Adrenal gland (tissue), 12 donors: ENCODE data around the gene SCFD2. TPM values are rescaled to one million over a fixed set of nuclear protein-coding genes. Genes with fewer than 3 reads are reported as not detected.

Experiments
- DNase-seq, 7 donors: peaks; one replicate each; pipeline ENCODE4 v3.0.0-alpha.2; 2019 to 2020
- H3K27ac ChIP-seq, 5 donors: fragments of 200-600 bp; sonication (generic) in 4 of 5; 1 replicate in 3 of 5; 2 replicates in 2 of 5; pipeline versions ENCODE4 v1.5.1 to v1.8.0; 2016 to 2020; ENCODE audit warnings: mild to moderate bottlenecking in 1 of 5
- H3K27me3 ChIP-seq: fragments of 200-600 bp; 2 replicates; pipeline ENCODE4 v1.8.0; 2021
- H3K36me3 ChIP-seq, 2 donors: fragments of 200-600 bp; replicated peaks in 1 of 2; 1 replicate in 1 of 2; 2 replicates in 1 of 2; pipeline versions ENCODE4 v1.5.1 to v1.8.0; 2018 to 2022
- H3K4me1 ChIP-seq, 2 donors: fragments of 200-600 bp; replicated peaks in 1 of 2; 1 replicate in 1 of 2; 2 replicates in 1 of 2; pipeline versions ENCODE4 v1.5.1 to v1.8.0; 2018 to 2021
- H3K4me3 ChIP-seq, 4 donors: fragments of 200-600 bp; sonication (generic) in 3 of 4; one replicate each; pipeline ENCODE4 v1.5.1; 2016 to 2018
- H3K9me3 ChIP-seq, 3 donors: fragments of 200-600 bp; sonication (generic) in 1 of 3; replicated peaks in 1 of 3; 1 replicate in 2 of 3; 2 replicates in 1 of 3; pipeline versions ENCODE4 v1.5.1 to v1.8.0; 2016 to 2021
- CTCF ChIP-seq, 6 experiments: fragments of 450-650 bp in 4 of 6; fragments of 200-600 bp in 2 of 6; sonication (generic) in 1 of 6; IDR thresholded peaks; 1 replicate in 5 of 6; 2 replicates in 1 of 6; pipeline versions ENCODE4 v1.5.1 to v1.8.0; 2016 to 2021; ENCODE audit warnings: antibody characterized with exemption in 6 of 6, mild to moderate bottlenecking in 2 of 6, moderate library complexity in 1 of 6
- POLR2A ChIP-seq, 2 donors: fragments of 450-650 bp; IDR thresholded peaks; one replicate each; pipeline ENCODE4 v1.6.1; 2017; ENCODE audit warnings: antibody characterized with exemption in 2 of 2, mild to moderate bottlenecking in 2 of 2, moderate library complexity in 1 of 2
- WGBS, 4 donors: extraction: QIAGEN DNeasy Blood & Tissue Kit in 2 of 4; methylation state at CpG; one replicate each; pipeline versions ENCODE4 v1.1.5 to v1.1.7; 2013 to 2017; 5-methylcytosine and 5-hydroxymethylcytosine counted together
- intact Hi-C, 2 donors: fragments of 100-400 bp; cut with DNase I; formaldehyde crosslinking; loops; one replicate each; pipeline versions ENCODE4 v1.14.1 to v1.15.0; 2022 to 2023
- polyA plus RNA-seq, 3 donors: library from polyadenylated mRNA; stranded (reverse); fragments of 200-250 nt in 2 of 3; fragments of 350-450 nt in 1 of 3; fragmentation: Illumina TruSeq in 1 of 3; extraction: RNeasy Lipid Tissue Mini Kit (QIAGEN cat#74804) in 1 of 3; gene quantifications; one replicate each; pipeline ENCODE4 v1.2.3, GENCODE V29; 2013 to 2014
- total RNA-seq, 9 donors: library from RNA; depleted of rRNA in 4 of 9; stranded (reverse); fragments of >200 nt in 4 of 9; fragments of 120-200 nt in 1 of 9; fragmentation: NEBNext Ultra II Directional in 1 of 9; extraction: Animal tissue kit (Norgen Biotek cat#: 25700) in 1 of 9; gene quantifications; one replicate each; pipeline versions ENCODE4 v1.1.0 to v1.2.4, GENCODE V29; 2013 to 2023
- donor health status: healthy with polysubstance abuse.
- donor health status: Bipolar disorder and iron deficiency.
- donor health status: DM: yes; HTN: yes; CAD: no.
- donor health status: DM: no; HTN: no; CAD: no.
- donor health status: DM: no; HTN: no; CAD: no.
- donor health status: DM: yes; HTN: yes; CAD: no.

The SCFD2 gene
- total and polyA plus RNA-seq, 12 donors, result 5.2 to 34.9 (median 23.4) TPM

- Histone ChIP-seq H3K36me3 (no peaks in the 10 kb centered on the region), H3K4me1 (peaks cover 4 to 31% of the 10 kb centered on the region in 2 donors), H3K9me3 (no peaks in the 10 kb centered on the region), H3K27me3 (no peaks in the 10 kb centered on the region), H3K27ac (no peak overlapping the region), H3K4me3 (no peak overlapping the region)
- intact Hi-C loops, result no loop called here
- TF ChIP-seq POLR2A (IDR thresholded peaks at IDR 0.05) (no peak), CTCF (IDR thresholded peaks at IDR 0.05) (no peak)
- WGBS, 4 donors, result 86 to 93% (median 89%) methylated on average over 3 of the region's 3 CpGs
- DNase-seq, result no peak
Observed at GRCh38 chr4:52950226-52950625, 415.6 kb downstream of the SCFD2 start.

- WGBS, 4 donors, result 83 to 93% (median 86%) methylated on average over 4 of the region's 4 CpGs
- DNase-seq, result no peak
- H3K4me1 ChIP-seq, result peaks cover 4 to 37% of the 10 kb centered on the region in 2 donors
- H3K4me3 ChIP-seq, result no peak overlapping the region
- no peaks in the 10 kb centered on the region for H3K36me3 ChIP-seq
- no peaks in the 10 kb centered on the region for H3K9me3 ChIP-seq
- no peaks in the 10 kb centered on the region for H3K27me3 ChIP-seq
- intact Hi-C loops, result no loop called here
- TF ChIP-seq POLR2A (IDR thresholded peaks at IDR 0.05) (no peak), CTCF (IDR thresholded peaks at IDR 0.05) (no peak)
- no peak overlapping the region for H3K27ac ChIP-seq
Observed at GRCh38 chr4:52949336-52949735, 416.5 kb downstream of the SCFD2 start.

GRCh38 chr4:52948057-52948423 lies 417.8 kb downstream of the SCFD2 start:
- no peak overlapping the region for H3K27ac ChIP-seq
- no peak overlapping the region for H3K4me3 ChIP-seq
- H3K4me1 ChIP-seq, result peaks cover 4 to 37% of the 10 kb centered on the region in 2 donors
- DNase-seq, result no peak
- H3K27me3 ChIP-seq, result no peaks in the 10 kb centered on the region
- no peaks in the 10 kb centered on the region for H3K9me3 ChIP-seq
- intact Hi-C loops, result no loop called here
- WGBS, 4 donors, result 81 to 92% (median 85%) methylated on average over 5 of the region's 5 CpGs
- no peaks in the 10 kb centered on the region for H3K36me3 ChIP-seq
- TF ChIP-seq CTCF (IDR thresholded peaks at IDR 0.05) (no peak), POLR2A (IDR thresholded peaks at IDR 0.05) (no peak)

GRCh38 chr4:52947401-52948056 lies 418.3 kb downstream of the SCFD2 start:
- WGBS, 4 donors, result 73 to 85% (median 84%) methylated on average over 4 of the region's 4 CpGs
- H3K36me3 ChIP-seq, result no peaks in the 10 kb centered on the region
- intact Hi-C loops, result no loop called here

More at GRCh38 chr4:52947401-52948056, 418.3 kb downstream of the SCFD2 start:
- no peak for DNase-seq
- no peak overlapping the region for H3K4me3 ChIP-seq
- H3K4me1 ChIP-seq, result peaks cover 4 to 37% of the 10 kb centered on the region in 2 donors
- no peak overlapping the region for H3K27ac ChIP-seq
- H3K27me3 ChIP-seq, result no peaks in the 10 kb centered on the region
- TF ChIP-seq POLR2A (IDR thresholded peaks at IDR 0.05) (no peak), CTCF (IDR thresholded peaks at IDR 0.05) (no peak)
- no peaks in the 10 kb centered on the region for H3K9me3 ChIP-seq
